Right atrium auricular region (tissue), 2 donors: ENCODE results near the gene GOLGA2. TPM values are rescaled to one million over a fixed set of nuclear protein-coding genes. Genes with fewer than 3 reads are reported as not detected.

Source experiments
- DNase-seq: peaks from one replicate; pipeline ENCODE4 v3.0.0-alpha.2; 2019; ENCODE audit warnings: low spot score
- H3K27ac ChIP-seq, 2 donors: fragments of 200-600 bp; sonication (generic); 1 replicate in 1 of 2; 2 replicates in 1 of 2; pipeline ENCODE4 v1.5.1; 2016 to 2019
- H3K27me3 ChIP-seq, 2 donors: fragments of 200-600 bp; sonication (generic); one replicate each; pipeline versions ENCODE4 v1.5.1 to v1.6.0; 2017 to 2019
- H3K36me3 ChIP-seq: fragments of 200-600 bp; sonication (generic); one replicate; pipeline ENCODE4 v1.5.1; 2016
- H3K4me1 ChIP-seq, 2 donors: fragments of 200-600 bp; sonication (generic); one replicate each; pipeline versions ENCODE4 v1.5.1 to v1.6.0; 2017 to 2019
- H3K4me3 ChIP-seq, 2 donors: fragments of 200-600 bp; sonication (generic); 1 replicate in 1 of 2; 2 replicates in 1 of 2; pipeline ENCODE4 v1.5.1; 2017 to 2019; ENCODE audit warnings: mild to moderate bottlenecking in 1 of 2, moderate library complexity in 1 of 2
- H3K9me3 ChIP-seq, 2 donors: fragments of 200-600 bp; sonication (generic); one replicate each; pipeline ENCODE4 v1.5.1; 2019
- microRNA counts, 2 donors: library from miRNA; unstranded; fragments of <30 nt; microRNA quantifications; one replicate each; lab custom pipeline; 2016 to 2017
- microRNA-seq, 2 donors: library from miRNA; unstranded; fragments of <30 nt; microRNA quantifications; one replicate each; pipeline ENCODE4, GENCODE V29; 2016 to 2017; ENCODE audit warnings: borderline number of aligned reads in 2 of 2, borderline replicate concordance in 1 of 2
- total RNA-seq, 2 donors: library from RNA; depleted of rRNA; stranded (reverse); fragments of >200 nt; gene quantifications; one replicate each; pipeline ENCODE4 v1.1.0, GENCODE V29; 2016
- TF ChIP-seq, protein P1 (sequence below), 2 donors: fragments of 200-600 bp; sonication (generic); IDR thresholded peaks; one replicate each; pipeline ENCODE4 v1.5.1; 2019; ENCODE audit warnings: antibody characterized with exemption in 2 of 2

Gene GOLGA2
- total RNA-seq, 2 donors from 2014 or later, result 83.3 to 91.6 TPM

DNA sequence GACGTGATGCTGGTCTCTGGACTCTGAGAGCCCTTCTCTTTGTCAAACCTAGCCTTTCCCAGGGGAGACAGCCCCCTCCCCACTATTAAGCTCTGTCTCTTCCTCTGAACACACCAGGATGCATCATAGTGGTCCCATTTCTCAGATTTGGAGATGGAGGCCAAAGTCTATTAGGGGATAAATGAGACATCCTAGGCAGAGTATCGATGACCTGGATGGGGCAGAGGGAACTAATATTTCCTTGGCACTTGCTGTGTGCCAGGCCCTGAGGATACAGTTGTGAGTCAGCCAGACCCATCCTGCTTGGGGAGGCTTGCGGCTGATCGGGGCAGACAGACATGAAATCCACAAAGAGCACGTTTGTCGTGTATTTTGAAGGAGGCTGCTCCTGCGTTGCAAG is 67.4 kb downstream of the GOLGA2 start:
- Histone ChIP-seq H3K36me3 (no peaks in the 10 kb centered on the region), H3K9me3 (no peaks in the 10 kb centered on the region), H3K27me3 (no peaks in the 10 kb centered on the region), H3K4me3 (no peak overlapping the region), H3K4me1 (peaks cover 0 to 12% of the 10 kb centered on the region in 2 donors), H3K27ac (no peak overlapping the region)
- no peak for DNase-seq
- TF ChIP-seq, protein P1, sequence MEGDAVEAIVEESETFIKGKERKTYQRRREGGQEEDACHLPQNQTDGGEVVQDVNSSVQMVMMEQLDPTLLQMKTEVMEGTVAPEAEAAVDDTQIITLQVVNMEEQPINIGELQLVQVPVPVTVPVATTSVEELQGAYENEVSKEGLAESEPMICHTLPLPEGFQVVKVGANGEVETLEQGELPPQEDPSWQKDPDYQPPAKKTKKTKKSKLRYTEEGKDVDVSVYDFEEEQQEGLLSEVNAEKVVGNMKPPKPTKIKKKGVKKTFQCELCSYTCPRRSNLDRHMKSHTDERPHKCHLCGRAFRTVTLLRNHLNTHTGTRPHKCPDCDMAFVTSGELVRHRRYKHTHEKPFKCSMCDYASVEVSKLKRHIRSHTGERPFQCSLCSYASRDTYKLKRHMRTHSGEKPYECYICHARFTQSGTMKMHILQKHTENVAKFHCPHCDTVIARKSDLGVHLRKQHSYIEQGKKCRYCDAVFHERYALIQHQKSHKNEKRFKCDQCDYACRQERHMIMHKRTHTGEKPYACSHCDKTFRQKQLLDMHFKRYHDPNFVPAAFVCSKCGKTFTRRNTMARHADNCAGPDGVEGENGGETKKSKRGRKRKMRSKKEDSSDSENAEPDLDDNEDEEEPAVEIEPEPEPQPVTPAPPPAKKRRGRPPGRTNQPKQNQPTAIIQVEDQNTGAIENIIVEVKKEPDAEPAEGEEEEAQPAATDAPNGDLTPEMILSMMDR (IDR thresholded peaks at IDR 0.05), result no peak

DNA sequence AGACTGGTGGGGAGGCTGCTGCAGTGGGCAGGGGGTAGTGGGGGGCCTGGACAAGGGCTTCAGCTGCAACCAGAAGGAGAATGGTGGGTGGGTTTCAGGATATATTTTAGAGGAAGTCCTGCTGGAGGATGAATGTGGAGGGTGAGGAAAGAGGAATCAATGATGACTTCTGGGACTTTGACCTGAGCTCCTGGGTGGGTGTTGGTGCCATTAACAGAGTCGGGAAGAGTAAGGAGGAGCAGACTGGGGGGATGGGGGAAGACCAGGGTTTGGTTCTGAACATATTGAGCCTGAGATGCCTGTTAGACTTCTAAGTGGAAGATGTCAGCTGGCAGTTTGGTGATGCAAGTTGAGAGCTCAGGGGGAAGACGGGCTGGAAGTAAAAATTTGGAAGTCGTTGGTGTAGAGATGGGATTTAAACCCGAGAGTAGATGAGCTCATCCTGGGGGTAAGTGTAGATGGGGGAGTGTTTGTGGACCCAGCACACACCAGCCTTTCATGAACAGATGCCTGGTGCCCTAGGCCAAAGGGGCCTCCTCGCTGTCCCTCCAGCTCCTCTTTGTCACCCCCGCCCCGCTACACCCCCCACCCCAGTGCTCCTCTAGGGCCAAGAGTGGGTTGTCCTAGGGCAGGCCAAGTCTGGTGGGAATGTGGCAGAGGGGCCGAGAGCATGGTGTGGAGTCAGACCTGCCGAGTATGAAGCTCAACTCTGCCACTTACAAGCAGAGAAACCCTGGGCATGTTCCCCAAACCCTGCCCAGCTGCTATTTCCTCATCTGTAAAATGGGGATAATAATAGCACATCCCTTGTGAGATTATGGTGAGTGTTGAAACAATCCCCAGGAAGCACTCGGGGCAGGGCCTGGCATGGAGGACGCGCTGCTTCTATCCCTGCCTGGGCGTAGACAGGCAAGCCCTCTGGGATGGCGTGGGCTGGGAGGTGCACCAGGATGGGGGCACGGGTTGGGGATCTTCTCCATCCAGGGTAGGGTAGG is 68.6 kb downstream of the GOLGA2 start:
- H3K27ac ChIP-seq, result no peak overlapping the region
- H3K36me3 ChIP-seq, result no peaks in the 10 kb centered on the region
- TF ChIP-seq, protein P1 (IDR thresholded peaks at IDR 0.05), result no peak
- peaks cover 0 to 18% of the 10 kb centered on the region in 2 donors for H3K4me1 ChIP-seq
- H3K27me3 ChIP-seq, result no peaks in the 10 kb centered on the region
- no peaks in the 10 kb centered on the region for H3K9me3 ChIP-seq
- H3K4me3 ChIP-seq, result no peak overlapping the region
- DNase-seq, result no peak

DNA sequence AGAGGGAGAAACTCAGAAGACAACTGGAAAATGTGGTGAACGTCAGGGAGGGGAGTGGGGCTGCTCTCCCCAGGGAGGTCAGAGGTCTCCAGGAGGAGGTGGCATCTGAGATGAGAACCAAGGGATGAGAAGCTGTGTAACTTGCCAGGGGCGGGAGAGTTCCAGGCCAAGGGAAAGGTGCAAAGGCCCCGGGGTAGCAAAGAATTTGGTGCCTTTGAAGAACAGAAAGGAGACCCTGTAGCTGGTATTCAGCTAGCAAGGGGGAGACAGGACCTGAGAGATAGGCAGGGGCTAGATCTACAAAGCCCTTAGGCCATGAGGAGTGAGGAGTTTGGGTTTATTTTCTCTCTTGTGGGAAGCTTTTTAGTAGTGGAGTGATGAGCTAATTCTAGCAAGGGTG is 69.3 kb downstream of the GOLGA2 start:
- Histone ChIP-seq H3K4me3 (no peak overlapping the region), H3K9me3 (no peaks in the 10 kb centered on the region), H3K27me3 (no peaks in the 10 kb centered on the region), H3K27ac (no peak overlapping the region), H3K36me3 (no peaks in the 10 kb centered on the region), H3K4me1 (peaks cover 0 to 18% of the 10 kb centered on the region in 2 donors)
- DNase-seq, result no peak
- TF ChIP-seq, protein P1 (IDR thresholded peaks at IDR 0.05), result no peak

MicroRNA genes within 50 kb of the gene (microRNA counts, 767-probe panel; counts per million panel counts)
- microRNA hsa-miR-199b-5p (lab: Ali Mortazavi, UCI), result 3,882 to 8,088 counts per million in 2 donors
- 0 to 31.0 counts per million in 2 donors for microRNA hsa-miR-3154 (lab: Ali Mortazavi, UCI)

Small RNAs within 50 kb of the gene (microRNA-seq; reads per million reads assigned to microRNA genes)
- gene MIR199B (573 to 1,774 reads per million in 2 donors), gene MIR3154 (0.71 to 2.1 reads per million in 2 donors)

Other genes with a start within 250 kb of the GOLGA2 start
- 1 to 10 TPM; 5.8 to 8.2 TPM for gene NAIF1, start 208.7 kb downstream of the GOLGA2 start, total RNA-seq
- gene SLC25A25, start 207.8 kb downstream of the GOLGA2 start, total RNA-seq, result 10 to 100 TPM in 1 of 2 donors, 1 to 10 TPM in 1; 8.2 to 11.8 TPM
- 100 to 1,000 TPM; 114 to 118 TPM for gene PTGES2, start 148.3 kb downstream of the GOLGA2 start, total RNA-seq
- gene LCN2, start 126.6 kb downstream of the GOLGA2 start, total RNA-seq, result not detected
- 100 to 1,000 TPM; 219 to 362 TPM for gene BBLN, start 115.7 kb downstream of the GOLGA2 start, total RNA-seq
- 10 to 100 TPM; 41.6 to 45.9 TPM for gene CIZ1, start 84.4 kb downstream of the GOLGA2 start, total RNA-seq
- 1 to 10 TPM; 2.5 to 3.9 TPM for gene DNM1, start 72.6 kb downstream of the GOLGA2 start, total RNA-seq
- 10 to 100 TPM; 21.5 to 23.0 TPM for gene SWI5, start 269 bp upstream of the GOLGA2 start, total RNA-seq
- 10 to 100 TPM in 1 of 2 donors, 1 to 10 TPM in 1; 9.3 to 10.2 TPM for gene TRUB2, start 46.4 kb upstream of the GOLGA2 start, total RNA-seq
- 10 to 100 TPM; 31.4 to 33.6 TPM for gene COQ4, start 46.8 kb upstream of the GOLGA2 start, total RNA-seq
- 10 to 100 TPM; 16.6 to 26.9 TPM for gene SLC27A4, start 64.5 kb upstream of the GOLGA2 start, total RNA-seq
- 10 to 100 TPM; 34.0 to 37.3 TPM for gene URM1, start 95.4 kb upstream of the GOLGA2 start, total RNA-seq
- gene CERCAM, start 144.8 kb upstream of the GOLGA2 start, total RNA-seq, result 10 to 100 TPM; 13.3 to 15.8 TPM
- gene ODF2, start 180.0 kb upstream of the GOLGA2 start, total RNA-seq, result 10 to 100 TPM in 1 of 2 donors, 1 to 10 TPM in 1; 9.7 to 12.1 TPM
- 10 to 100 TPM; 14.4 to 18.1 TPM for gene GLE1, start 228.7 kb upstream of the GOLGA2 start, total RNA-seq